Activated T-helper 17 cell treated with anti-CD3 and anti-CD28 coated beads, Interleukin-2, amount 50 U/mL, for 72 hours (primary cell): ENCODE results near the gene SAP30BP. TPM values are rescaled to one million over a fixed set of nuclear protein-coding genes. Genes with fewer than 3 reads are reported as not detected.

Source experiments
- ATAC-seq: fragments of 150-1000 bp; cut with Tn5 transposase; replicated peaks from 2 replicates; pipeline ENCODE4 v1.10.0; 2021; ENCODE audit warnings: mild to moderate bottlenecking, moderate library complexity
- H3K27ac Mint-ChIP-seq: one replicate; pipeline ENCODE4 v1.8.0; 2022; ENCODE audit warnings: mixed read lengths
- H3K27me3 Mint-ChIP-seq: one replicate; pipeline ENCODE4 v1.8.0; 2022; ENCODE audit warnings: mixed read lengths
- H3K36me3 Mint-ChIP-seq: one replicate; pipeline ENCODE4 v1.8.0; 2022; ENCODE audit warnings: low read depth, mild to moderate bottlenecking, mixed read lengths
- H3K4me1 Mint-ChIP-seq: one replicate; pipeline ENCODE4 v1.8.0; 2022; ENCODE audit warnings: mixed read lengths
- H3K4me3 Mint-ChIP-seq: one replicate; pipeline ENCODE4 v1.8.0; 2022; ENCODE audit warnings: mild to moderate bottlenecking, mixed read lengths
- H3K9me3 Mint-ChIP-seq: one replicate; pipeline ENCODE4 v1.8.0; 2022; ENCODE audit warnings: mixed read lengths
- total RNA-seq, 2 donors: library from RNA; stranded (reverse); gene quantifications; one replicate each; pipeline ENCODE4 v1.2.3, GENCODE V29; 2022

The SAP30BP gene
- total RNA-seq, 2 donors from 2014 or later, result 68.1 to 90.0 TPM

DNA sequence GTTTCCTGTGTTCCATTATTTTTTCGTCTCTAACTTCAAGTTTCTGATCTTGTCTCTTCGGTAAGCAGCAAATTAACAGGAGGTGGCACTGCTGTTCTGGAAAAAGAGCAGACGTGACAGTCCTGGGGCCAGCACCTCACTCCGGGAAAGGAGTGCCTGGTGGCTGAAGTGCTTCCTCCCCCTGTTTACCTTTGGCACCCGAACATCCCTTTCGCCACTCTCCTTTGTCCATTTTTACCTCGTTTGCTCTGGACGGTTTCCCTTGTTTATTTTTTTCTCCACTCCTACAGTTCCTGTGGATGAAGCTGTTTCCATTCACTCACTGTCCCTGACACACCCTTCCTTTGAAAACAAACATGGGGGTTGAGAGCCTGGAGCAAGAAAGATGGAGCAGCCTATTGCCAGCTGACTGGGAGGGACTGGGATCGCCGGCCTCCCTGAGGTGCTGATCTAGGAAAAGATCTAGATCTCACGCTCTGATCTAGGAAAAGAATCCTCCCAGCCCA, 12.6 kb downstream of the SAP30BP start:
- ATAC-seq, result no peak
- peaks cover 5% of the 10 kb centered on the region for H3K4me1 Mint-ChIP-seq
- H3K4me3 Mint-ChIP-seq, result no peak overlapping the region
- H3K27me3 Mint-ChIP-seq, result no peaks in the 10 kb centered on the region
- no peaks in the 10 kb centered on the region for H3K9me3 Mint-ChIP-seq
- H3K36me3 Mint-ChIP-seq, result peaks cover 63% of the 10 kb centered on the region
- no peak overlapping the region for H3K27ac Mint-ChIP-seq

DNA sequence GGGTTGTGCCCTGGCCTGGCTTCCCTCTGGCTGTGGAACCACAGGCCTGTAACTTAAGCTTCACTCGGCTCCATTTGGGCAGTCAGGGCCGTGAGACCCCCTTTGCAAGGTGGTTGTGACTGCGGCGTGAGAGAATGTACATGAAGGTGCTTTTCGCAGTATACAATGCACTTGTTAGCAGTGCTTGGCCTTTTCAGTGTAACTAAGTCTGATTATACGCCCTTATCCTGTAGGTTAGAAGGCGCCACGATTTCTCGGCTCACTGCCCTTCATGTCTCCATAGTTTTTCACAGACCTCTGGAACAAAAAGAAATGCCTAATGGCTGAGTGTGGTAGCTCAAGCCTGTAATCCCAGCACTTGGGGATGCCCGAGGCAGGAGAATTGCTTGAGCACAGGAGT, 13.3 kb downstream of the SAP30BP start:
- H3K4me3 Mint-ChIP-seq, result no peak overlapping the region
- no peaks in the 10 kb centered on the region for H3K9me3 Mint-ChIP-seq
- H3K27me3 Mint-ChIP-seq, result no peaks in the 10 kb centered on the region
- no peak for ATAC-seq
- H3K27ac Mint-ChIP-seq, result no peak overlapping the region
- H3K36me3 Mint-ChIP-seq, result peaks cover 63% of the 10 kb centered on the region
- peaks cover 5% of the 10 kb centered on the region for H3K4me1 Mint-ChIP-seq

DNA sequence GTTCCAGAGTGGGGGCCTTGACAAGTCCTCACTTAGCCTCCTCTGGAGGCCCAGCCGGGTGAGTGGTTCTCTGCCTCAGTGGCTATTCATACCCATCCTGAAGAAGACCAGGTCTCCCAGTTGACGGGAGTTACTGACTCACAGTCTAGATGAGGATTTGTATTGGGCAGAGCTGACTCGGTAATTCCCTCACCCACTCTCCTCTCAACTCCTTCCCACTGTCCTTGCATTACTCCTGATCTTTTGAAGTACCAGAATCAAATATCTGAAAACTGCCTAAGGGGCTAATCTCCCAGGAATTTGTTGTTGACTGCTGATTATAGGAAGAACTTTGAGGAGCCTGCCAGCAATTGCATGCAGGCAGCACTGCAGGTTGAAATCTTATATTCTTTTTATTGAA, 14.2 kb downstream of the SAP30BP start:
- no peak for ATAC-seq
- Mint-ChIP-seq H3K4me1 (peaks cover 5% of the 10 kb centered on the region), H3K27ac (no peak overlapping the region), H3K36me3 (peaks cover 67% of the 10 kb centered on the region), H3K27me3 (no peaks in the 10 kb centered on the region), H3K4me3 (no peak overlapping the region), H3K9me3 (no peaks in the 10 kb centered on the region)

DNA sequence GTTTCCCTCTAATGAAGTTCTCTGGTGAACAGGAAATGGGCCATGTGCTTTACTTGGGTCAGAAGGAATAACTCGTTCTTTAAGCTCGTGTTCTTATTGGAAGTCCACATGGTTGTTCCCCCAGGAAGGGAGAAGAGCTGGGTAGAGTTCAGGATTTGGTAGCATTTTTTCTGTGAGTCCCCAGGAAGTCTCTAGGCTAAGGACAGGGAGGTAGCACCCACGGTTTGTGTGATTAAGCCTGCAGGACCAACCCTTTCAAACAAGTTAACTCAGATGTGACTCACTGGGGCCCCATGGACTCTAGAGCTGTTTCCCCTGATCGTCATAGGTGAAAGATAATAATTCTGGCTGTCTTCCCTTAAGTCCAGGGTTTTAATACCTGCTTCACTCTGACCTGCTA, 16.4 kb downstream of the SAP30BP start:
- H3K27ac Mint-ChIP-seq, result no peak overlapping the region
- H3K4me3 Mint-ChIP-seq, result no peak overlapping the region
- peaks cover 63% of the 10 kb centered on the region for H3K36me3 Mint-ChIP-seq
- H3K27me3 Mint-ChIP-seq, result no peaks in the 10 kb centered on the region
- ATAC-seq, result peak; percentile 77
- peaks cover 12% of the 10 kb centered on the region for H3K4me1 Mint-ChIP-seq
- no peaks in the 10 kb centered on the region for H3K9me3 Mint-ChIP-seq

DNA sequence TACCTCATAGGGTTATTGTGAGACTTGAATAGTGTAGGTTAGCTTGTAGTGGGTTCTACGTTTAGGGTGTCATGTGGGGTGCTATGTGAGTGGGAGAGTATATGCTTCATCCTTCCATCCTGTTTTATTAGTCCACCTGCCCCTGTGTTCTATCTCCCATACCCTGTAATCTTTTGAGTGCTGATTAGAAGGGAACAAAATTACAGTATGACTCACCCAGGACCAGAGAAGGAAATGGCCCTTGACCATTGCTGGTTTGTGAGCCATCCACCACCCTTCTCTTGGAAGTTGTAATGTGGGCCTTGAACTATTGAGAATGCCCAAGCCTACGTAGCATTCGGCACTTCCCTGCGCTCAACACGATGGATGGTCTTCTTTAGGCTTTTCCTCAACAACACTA, 17.1 kb downstream of the SAP30BP start:
- peaks cover 12% of the 10 kb centered on the region for H3K4me1 Mint-ChIP-seq
- no peaks in the 10 kb centered on the region for H3K27me3 Mint-ChIP-seq
- no peak overlapping the region for H3K4me3 Mint-ChIP-seq
- H3K9me3 Mint-ChIP-seq, result no peaks in the 10 kb centered on the region
- peaks cover 59% of the 10 kb centered on the region for H3K36me3 Mint-ChIP-seq
- H3K27ac Mint-ChIP-seq, result no peak overlapping the region
- ATAC-seq, result no peak

DNA sequence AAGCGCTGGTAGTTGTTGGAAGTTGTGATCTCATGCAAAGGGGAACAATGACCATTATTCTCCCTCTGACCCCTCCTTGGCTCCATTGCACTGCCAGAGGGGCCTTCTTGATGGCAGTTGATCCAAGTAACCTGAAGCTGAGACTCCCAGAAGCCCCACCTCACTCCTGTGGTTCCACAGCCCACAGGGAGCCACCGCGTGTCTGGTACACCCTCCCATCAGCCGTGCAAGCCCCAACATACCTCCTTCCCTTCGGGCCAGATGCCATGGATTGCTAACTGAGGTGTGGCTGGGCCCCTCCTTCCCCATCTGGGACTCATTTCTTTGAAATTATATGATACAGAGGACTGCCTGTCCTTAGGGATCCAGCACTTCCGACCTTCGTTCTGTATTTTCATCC, 17.8 kb downstream of the SAP30BP start:
- H3K27ac Mint-ChIP-seq, result peak overlapping the region; percentile 39
- H3K4me3 Mint-ChIP-seq, result no peak overlapping the region
- peaks cover 59% of the 10 kb centered on the region for H3K36me3 Mint-ChIP-seq
- H3K27me3 Mint-ChIP-seq, result no peaks in the 10 kb centered on the region
- H3K9me3 Mint-ChIP-seq, result no peaks in the 10 kb centered on the region
- no peak for ATAC-seq
- H3K4me1 Mint-ChIP-seq, result peaks cover 19% of the 10 kb centered on the region

DNA sequence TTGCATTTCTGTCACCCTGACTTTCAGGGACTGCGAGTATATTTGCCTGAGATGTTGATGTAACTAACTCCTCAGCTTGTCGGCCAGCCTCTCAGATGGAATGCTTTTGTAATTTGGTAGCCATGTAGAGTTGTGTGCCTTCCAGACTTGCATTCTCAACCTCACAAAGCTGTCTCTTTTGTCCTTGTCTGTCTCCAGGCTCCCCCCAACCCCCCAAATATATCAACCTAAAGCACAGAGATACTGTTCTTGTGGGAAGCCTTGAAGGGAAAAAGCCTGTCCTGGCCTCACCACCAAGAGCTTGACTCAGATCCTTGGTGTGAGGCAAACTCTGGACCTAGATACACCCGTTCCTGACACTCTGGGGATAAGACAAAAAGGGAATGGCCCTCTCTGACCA, 18.4 kb downstream of the SAP30BP start:
- Mint-ChIP-seq H3K9me3 (no peaks in the 10 kb centered on the region), H3K4me1 (peaks cover 19% of the 10 kb centered on the region), H3K27me3 (no peaks in the 10 kb centered on the region), H3K4me3 (no peak overlapping the region), H3K27ac (peak overlapping the region; percentile 39), H3K36me3 (peaks cover 56% of the 10 kb centered on the region)
- no peak for ATAC-seq

DNA sequence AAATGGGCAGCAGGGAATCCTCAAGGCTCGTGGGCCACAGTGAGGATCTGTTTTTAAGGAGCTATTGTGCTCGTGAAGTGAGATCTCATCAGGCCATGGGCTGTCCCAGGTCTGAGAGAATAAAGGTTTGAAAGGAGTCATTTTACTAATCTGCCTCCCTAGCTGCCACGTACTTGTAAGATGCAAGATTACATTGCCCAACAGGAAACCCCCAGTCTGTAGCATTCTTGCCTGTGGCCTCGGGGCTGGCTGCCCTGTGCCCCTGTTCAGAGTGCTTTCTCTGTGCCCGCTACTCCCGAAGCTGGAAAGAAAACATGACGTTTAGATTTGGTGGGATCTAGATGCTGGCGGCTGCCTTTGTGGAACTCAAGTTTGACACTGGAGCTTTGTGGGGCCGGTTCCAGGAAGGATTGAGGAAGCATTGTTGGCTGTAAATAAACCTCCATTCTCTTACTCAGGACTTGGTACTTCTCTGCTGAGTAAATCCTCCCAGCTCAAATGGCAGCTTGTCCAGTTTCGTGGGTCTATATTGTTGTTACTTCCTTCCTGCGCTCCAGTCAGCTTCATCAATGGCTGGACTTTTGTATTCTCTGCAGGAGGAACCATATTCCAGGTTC, 21.2 kb downstream of the SAP30BP start:
- H3K36me3 Mint-ChIP-seq, result peaks cover 71% of the 10 kb centered on the region
- peaks cover 33% of the 10 kb centered on the region for H3K4me1 Mint-ChIP-seq
- no peaks in the 10 kb centered on the region for H3K27me3 Mint-ChIP-seq
- ATAC-seq, result no peak
- no peaks in the 10 kb centered on the region for H3K9me3 Mint-ChIP-seq
- H3K4me3 Mint-ChIP-seq, result no peak overlapping the region
- H3K27ac Mint-ChIP-seq, result peak overlapping the region; percentile 75

DNA sequence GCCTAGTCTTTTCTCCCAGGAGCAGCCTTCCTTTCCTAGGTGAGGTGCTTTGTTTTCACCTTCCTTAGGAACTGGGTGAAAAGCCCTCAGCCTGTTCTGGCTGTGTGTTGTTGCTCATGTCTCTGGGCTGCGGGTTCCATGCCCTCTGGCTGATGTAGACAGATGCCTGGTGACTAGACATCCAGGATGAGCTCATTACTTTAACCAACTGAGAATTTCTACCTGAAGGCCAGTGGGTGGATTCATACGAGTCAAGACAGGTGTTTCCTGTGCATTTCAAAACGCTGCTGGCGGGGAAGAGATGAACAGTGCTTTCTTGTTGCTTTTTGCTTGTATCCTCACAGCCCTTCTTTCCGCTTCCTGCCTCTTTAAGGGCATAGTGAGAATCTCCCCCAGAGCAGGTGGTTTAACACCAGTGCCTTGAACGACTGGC, 22.3 kb downstream of the SAP30BP start:
- Mint-ChIP-seq H3K4me1 (peaks cover 29% of the 10 kb centered on the region), H3K36me3 (peaks cover 82% of the 10 kb centered on the region), H3K9me3 (no peaks in the 10 kb centered on the region), H3K27ac (peak overlapping the region; percentile 81), H3K4me3 (peak overlapping the region; percentile 53), H3K27me3 (no peaks in the 10 kb centered on the region)
- ATAC-seq, result peak; percentile 65

DNA sequence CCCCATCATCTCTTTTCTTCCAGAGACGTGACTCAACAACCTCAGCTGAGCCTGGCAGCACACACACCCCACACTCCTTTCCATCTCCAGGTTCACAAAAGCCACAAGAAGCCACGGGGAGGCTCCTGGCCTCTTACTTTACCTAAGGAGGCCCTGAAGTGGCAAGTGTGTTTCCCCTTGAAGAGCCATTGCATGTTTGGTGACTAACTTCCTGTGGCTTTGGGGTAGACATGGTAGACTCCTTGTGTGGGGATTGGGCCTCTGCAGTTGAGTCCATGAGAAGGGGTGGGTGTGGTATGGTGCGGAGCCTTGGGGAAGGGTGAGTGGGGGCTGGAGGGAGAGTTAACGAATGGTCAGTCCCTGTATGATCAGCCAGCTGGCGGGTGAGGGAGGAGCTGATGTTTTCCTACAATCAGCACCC, 24.2 kb downstream of the SAP30BP start:
- H3K36me3 Mint-ChIP-seq, result peaks cover 82% of the 10 kb centered on the region
- H3K27ac Mint-ChIP-seq, result peak overlapping the region; percentile 63
- H3K27me3 Mint-ChIP-seq, result no peaks in the 10 kb centered on the region
- peak overlapping the region; percentile 50 for H3K4me3 Mint-ChIP-seq
- H3K9me3 Mint-ChIP-seq, result no peaks in the 10 kb centered on the region
- H3K4me1 Mint-ChIP-seq, result peaks cover 29% of the 10 kb centered on the region
- ATAC-seq, result peak; percentile 91

DNA sequence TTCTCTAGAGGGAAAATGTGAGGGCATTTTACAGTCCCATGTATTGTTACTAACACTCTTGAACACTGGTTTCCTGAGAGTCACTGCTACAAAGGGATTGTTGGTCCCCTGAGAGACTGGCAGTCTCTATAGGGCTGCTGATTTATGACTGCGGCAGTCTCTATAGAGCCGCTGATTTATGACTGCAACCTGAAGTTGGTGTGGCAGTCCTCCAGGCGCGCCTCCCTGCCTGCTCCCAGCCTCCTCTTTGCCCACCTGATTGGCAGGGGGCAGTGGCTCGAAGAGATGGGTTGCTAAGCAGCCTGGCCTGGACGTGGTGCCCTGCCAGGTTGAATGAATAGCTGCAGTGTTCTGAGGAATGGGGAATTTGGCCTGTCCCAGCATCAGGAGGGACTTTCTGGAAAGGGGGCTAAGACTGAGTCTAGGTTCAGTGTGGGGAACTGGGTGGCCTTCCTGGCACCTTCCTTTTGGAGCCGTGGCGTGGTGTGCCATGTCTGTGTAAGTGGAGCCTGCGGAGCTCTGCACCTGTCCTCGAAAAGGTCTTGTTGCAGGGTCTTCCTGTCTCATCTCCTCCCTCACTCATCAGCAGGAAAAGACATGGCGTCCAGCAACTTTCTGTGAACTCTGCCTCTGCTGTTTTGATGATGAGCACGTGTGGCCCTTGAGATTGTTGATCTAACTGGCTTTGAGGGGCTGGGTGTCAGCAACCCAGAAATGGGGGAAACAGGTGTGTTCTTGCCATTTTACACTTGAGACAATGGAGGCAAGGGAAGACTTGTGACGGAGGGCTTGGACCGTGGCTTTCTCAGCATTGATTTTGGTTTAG, 24.9 kb downstream of the SAP30BP start:
- Mint-ChIP-seq H3K36me3 (peaks cover 79% of the 10 kb centered on the region), H3K27ac (peak overlapping the region; percentile 63), H3K4me1 (peaks cover 29% of the 10 kb centered on the region), H3K9me3 (no peaks in the 10 kb centered on the region), H3K4me3 (peak overlapping the region; percentile 50), H3K27me3 (no peaks in the 10 kb centered on the region)
- peak; percentile 38 for ATAC-seq

DNA sequence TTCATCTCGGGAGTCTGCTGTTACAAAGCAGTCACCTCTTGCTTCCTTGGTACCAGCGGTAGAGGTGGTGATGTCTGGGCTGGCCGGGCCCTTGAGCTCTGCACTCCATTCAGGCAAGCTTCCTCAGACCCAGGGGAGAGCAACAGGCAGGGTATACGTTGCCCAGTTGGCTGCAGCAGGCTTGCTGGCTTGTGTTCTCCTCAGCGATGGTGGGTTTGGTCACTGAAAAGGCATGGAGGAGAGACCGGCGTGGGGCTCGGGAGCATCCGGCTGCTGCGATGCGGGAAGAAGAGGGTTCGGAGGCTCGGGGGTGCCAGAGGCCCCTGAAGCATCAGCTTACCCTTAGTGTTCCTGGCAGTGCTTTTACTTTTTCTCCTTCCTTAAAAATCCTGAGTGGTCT, 25.8 kb downstream of the SAP30BP start:
- Mint-ChIP-seq H3K27me3 (no peaks in the 10 kb centered on the region), H3K27ac (no peak overlapping the region), H3K9me3 (no peaks in the 10 kb centered on the region), H3K4me3 (no peak overlapping the region), H3K4me1 (peaks cover 25% of the 10 kb centered on the region), H3K36me3 (peaks cover 82% of the 10 kb centered on the region)
- ATAC-seq, result no peak

DNA sequence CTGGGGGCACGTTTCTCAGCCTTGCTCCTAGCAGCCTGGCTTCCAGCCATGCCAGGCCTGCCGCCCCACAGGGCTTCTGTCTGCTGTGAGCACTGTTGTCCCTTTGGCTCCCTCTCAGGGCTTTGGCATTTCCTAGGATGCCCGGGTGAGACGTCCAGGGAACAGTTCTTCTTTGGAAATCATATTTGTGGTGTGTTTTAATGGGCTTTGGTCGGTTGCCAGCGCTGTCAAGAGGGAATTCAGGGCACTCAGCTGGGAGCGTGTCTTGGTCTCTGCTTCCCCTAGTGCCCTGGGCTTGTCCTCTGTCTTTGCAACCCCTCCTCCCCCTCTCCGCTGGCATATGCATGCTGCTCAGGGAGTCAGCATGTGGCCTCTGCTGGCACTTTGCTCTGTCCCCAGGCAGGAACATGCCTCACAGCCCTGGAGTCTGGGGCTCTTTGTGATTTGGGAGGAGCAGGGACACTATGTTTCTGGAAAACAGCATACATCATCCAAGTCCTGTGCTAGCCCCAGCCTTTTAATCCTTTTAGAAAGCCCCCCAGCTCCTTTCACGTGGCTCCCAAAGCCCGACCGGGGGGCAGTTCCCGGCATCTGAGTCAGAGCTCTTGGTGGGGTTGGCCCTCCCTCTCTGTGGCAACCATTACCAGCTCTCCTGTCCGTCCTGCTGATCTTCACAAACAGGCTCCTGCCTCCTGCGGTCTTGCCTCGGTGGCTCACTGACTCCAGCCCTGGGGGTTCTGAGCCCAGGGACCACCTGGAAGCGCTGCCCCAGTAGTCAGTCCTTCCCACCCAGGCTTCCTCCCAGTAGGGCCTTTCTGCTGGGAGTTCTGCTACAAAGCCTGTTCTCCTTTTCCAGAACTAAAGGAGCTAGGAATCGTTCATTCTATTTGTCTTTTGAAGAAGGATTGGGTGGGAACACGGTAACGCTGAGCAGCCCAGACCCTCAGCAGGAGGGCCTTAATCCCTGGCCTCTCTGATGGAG, 26.7 kb downstream of the SAP30BP start:
- H3K4me1 Mint-ChIP-seq, result peaks cover 22% of the 10 kb centered on the region
- H3K4me3 Mint-ChIP-seq, result no peak overlapping the region
- H3K27me3 Mint-ChIP-seq, result no peaks in the 10 kb centered on the region
- H3K27ac Mint-ChIP-seq, result no peak overlapping the region
- peaks cover 86% of the 10 kb centered on the region for H3K36me3 Mint-ChIP-seq
- no peak for ATAC-seq
- no peaks in the 10 kb centered on the region for H3K9me3 Mint-ChIP-seq

DNA sequence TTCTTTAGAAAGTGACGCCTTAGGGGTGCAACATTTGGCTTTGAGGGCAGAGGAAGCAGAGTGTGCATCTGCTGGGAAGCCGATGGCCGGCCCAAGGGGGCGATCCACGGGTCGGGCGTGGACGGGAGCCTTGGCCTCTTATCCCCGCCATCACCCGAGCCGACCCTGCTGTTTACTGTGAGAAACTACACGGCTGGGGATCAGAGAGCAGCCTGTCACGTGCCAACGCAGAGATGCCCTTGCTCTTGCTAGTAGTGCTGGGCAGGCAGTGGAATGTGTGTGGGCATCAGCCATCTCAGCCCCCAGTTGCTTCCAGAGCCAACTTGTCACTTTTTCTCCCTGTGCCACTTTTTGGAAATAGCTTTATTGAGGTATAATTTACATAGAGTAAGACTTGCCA, 27.4 kb downstream of the SAP30BP start:
- Mint-ChIP-seq H3K36me3 (peaks cover 85% of the 10 kb centered on the region), H3K4me3 (no peak overlapping the region), H3K27ac (no peak overlapping the region), H3K27me3 (no peaks in the 10 kb centered on the region), H3K4me1 (peaks cover 19% of the 10 kb centered on the region), H3K9me3 (no peaks in the 10 kb centered on the region)
- no peak for ATAC-seq
